ENCODE data around the gene CAVIN2. TPM values are rescaled to one million over a fixed set of nuclear protein-coding genes. Genes with fewer than 3 reads are reported as not detected.

CAVIN2 gene, protein sequence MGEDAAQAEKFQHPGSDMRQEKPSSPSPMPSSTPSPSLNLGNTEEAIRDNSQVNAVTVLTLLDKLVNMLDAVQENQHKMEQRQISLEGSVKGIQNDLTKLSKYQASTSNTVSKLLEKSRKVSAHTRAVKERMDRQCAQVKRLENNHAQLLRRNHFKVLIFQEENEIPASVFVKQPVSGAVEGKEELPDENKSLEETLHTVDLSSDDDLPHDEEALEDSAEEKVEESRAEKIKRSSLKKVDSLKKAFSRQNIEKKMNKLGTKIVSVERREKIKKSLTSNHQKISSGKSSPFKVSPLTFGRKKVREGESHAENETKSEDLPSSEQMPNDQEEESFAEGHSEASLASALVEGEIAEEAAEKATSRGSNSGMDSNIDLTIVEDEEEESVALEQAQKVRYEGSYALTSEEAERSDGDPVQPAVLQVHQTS
- not detected for total RNA-seq

DNA sequence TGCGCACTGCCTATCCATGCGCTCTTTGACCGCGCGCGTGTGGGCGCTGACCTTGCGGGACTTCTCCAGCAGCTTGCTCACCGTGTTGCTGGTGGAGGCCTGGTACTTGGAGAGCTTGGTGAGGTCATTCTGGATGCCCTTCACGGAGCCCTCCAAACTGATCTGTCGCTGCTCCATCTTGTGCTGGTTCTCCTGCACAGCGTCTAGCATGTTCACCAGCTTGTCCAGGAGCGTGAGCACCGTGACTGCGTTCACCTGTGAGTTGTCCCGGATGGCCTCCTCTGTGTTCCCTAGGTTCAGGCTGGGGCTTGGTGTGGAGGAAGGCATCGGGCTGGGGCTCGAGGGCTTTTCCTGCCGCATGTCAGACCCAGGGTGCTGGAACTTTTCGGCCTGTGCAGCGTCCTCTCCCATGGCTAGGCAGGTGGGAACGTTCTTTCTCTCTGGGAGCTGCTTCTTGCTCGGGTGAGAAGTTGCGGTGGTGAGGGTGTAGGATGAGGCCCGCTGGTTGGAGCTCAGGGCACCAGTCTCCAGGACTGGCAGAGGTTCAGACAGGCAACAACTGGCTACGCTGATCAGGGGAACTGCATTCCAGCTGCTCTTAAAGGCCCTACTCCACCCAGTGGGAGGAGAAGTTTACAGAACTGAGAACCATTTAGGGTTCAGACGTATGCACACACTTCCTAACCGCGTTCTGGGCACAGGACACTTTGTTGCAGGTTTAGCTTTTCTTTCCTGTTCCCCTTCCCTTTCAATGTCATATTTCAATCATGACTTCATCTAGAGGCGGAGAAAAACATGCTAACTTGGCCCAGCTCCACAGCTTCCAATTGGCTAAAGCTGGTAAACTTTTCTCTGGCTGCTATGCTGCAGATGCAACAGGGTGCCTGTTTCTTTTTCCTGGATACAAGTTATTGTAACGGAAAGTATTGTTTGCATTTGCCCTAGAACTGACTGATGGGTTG lies at the start of gene CAVIN2:
TSS of gene CAVIN2 (minus strand) at position 574 of the 962 bp plus-strand sequence. CDS start at position 411, 163 bp downstream.
- DNase-seq (peak; percentile 6), ATAC-seq (no peak)
- intact Hi-C loops (cut with DNase I, micrococcal nuclease) = no loop called here
- H3K27ac Mint-ChIP-seq = no peak within 1 kb of the TSS
- H3K27me3 Mint-ChIP-seq = peaks cover 32% of the 10 kb centered on the region
- H3K9me3 Mint-ChIP-seq (ENCODE audit: low read depth) = no peaks in the 10 kb centered on the region
- ChIA-PET CTCF (interaction anchor here (0.8 to 1.5 kb wide), 4 partner anchors 9 to 408 kb away, joined by 3 to 6 read pairs (median 3); no protein-coding TSS in a partner anchor), POLR2A (no interaction called here)
- H3K4me1 Mint-ChIP-seq = no peaks in the 10 kb centered on the region
- H3K36me3 Mint-ChIP-seq (ENCODE audit: low read depth) = no peaks in the 10 kb centered on the region
- H3K4me3 Mint-ChIP-seq = no peak within 1 kb of the TSS

DNA sequence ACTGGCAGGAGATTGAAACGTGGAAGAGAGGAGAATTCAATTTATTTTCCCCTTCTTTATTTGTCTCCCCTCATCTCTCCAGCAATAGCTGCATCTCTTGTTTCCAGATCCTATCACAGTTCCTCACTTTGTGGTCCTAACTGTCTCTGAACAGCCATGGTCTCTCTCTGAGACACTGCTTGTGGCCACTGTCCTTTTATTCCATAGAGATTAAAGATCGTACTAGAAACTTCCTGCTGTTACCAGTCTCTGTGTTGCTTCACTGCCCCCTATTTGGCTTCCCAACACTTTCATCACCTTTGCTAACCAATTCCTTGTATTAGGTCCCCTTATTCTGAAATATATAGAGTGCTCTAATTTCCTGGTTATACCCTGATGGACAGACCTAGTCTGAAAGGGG lies 48.9 kb upstream of the CAVIN2 start:
- DNase-seq (no peak), ATAC-seq (no peak)
- Mint-ChIP-seq H3K27ac (no peak overlapping the region), H3K36me3 (ENCODE audit: low read depth) (no peaks in the 10 kb centered on the region), H3K27me3 (peaks cover 14% of the 10 kb centered on the region), H3K4me1 (no peaks in the 10 kb centered on the region), H3K9me3 (ENCODE audit: low read depth) (peaks cover 4% of the 10 kb centered on the region), H3K4me3 (no peak overlapping the region)
- ChIA-PET CTCF (interaction anchor here (0.6 to 0.7 kb wide), 2 partner anchors 15 to 265 kb away, joined by 3 read pairs; no protein-coding TSS in a partner anchor), POLR2A (no interaction called here)
- intact Hi-C loops (cut with DNase I, micrococcal nuclease) = no loop called here

DNA sequence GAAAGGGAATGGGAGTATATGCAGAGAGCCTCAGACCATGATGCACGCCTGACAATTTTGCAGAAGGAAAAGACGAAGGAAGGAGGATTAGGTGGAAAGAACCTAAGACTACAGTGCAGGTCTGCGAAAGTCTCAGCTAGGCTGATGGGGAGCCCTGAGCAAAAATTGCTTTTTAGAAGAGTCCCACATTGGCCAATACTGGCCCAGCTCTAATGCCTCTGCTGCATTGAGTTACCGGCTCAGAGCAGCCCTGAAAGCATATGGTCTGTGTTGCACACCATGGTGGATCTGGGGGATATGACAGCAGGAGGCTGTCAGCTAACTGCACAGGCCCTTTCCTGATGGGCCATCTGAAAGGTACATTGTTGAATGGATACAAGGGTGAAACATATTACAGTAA lies 48.3 kb upstream of the CAVIN2 start:
- H3K4me3 Mint-ChIP-seq = no peak overlapping the region
- no peak for ATAC-seq
- H3K27ac Mint-ChIP-seq = no peak overlapping the region
- ChIA-PET CTCF (no interaction called here), POLR2A (no interaction called here)
- H3K4me1 Mint-ChIP-seq = no peaks in the 10 kb centered on the region
- DNase-seq = no peak
- H3K27me3 Mint-ChIP-seq = peaks cover 9% of the 10 kb centered on the region
- intact Hi-C loops (cut with DNase I, micrococcal nuclease) = no loop called here
- no peaks in the 10 kb centered on the region for H3K36me3 Mint-ChIP-seq (ENCODE audit: low read depth)
- H3K9me3 Mint-ChIP-seq (ENCODE audit: low read depth) = peaks cover under 1% of the 10 kb centered on the region

DNA sequence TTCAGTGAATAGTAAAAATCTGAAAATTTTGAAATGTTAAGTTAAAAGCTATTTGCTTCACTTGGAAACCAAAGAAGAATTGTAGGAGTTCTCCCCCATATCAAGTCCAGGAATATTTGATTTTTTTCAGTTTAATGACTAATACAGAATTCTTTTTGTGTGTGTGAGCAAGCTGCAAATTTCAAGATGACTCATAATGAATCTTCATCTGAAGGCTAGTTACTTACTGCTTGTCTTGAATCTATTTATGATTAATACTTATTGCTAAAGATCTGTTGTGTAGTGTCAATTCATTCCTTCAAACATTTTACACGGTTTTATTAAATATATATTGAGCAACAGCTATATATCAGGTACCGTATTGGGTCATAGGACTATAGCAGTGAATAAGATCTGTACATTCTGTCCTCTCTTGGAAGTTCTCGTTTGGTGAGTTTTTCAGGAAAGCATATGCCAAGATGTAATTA lies 47.8 kb upstream of the CAVIN2 start:
- DNase-seq = no peak
- intact Hi-C loops (cut with DNase I, micrococcal nuclease) = no loop called here
- peaks cover 10% of the 10 kb centered on the region for H3K27me3 Mint-ChIP-seq
- H3K27ac Mint-ChIP-seq = no peak overlapping the region
- H3K36me3 Mint-ChIP-seq (ENCODE audit: low read depth) = no peaks in the 10 kb centered on the region
- ChIA-PET POLR2A (interaction anchor here (0.7 kb wide), 1 partner anchor 353 kb away, joined by 3 read pairs; no protein-coding TSS in a partner anchor), CTCF (no interaction called here)
- H3K4me1 Mint-ChIP-seq = no peaks in the 10 kb centered on the region
- no peaks in the 10 kb centered on the region for H3K9me3 Mint-ChIP-seq (ENCODE audit: low read depth)
- ATAC-seq = no peak
- no peak overlapping the region for H3K4me3 Mint-ChIP-seq

DNA sequence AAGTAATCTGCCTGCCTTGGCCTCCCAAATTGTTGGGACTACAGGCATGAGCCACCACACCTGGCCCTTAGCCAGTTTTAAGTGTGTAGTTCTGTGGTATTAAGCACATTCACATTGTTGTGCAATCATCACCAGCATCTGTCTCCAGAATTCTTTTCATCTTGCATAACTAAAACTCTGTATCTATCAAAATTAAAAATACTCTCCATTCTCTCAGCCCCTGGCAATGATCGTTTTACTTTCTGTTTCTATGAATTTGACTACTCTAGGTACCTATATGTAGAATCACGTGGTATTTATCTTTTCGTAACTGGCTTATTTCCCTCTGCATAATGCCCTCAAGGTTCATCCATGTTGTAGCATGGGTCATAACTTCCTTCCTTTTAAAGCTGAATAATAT lies 45.5 kb upstream of the CAVIN2 start:
- no peaks in the 10 kb centered on the region for H3K4me1 Mint-ChIP-seq
- no peak overlapping the region for H3K4me3 Mint-ChIP-seq
- no peak for ATAC-seq
- no peaks in the 10 kb centered on the region for H3K36me3 Mint-ChIP-seq (ENCODE audit: low read depth)
- intact Hi-C loops (cut with DNase I, micrococcal nuclease) = no loop called here
- ChIA-PET CTCF (no interaction called here), POLR2A (no interaction called here)
- no peak for DNase-seq
- H3K27ac Mint-ChIP-seq = no peak overlapping the region
- no peaks in the 10 kb centered on the region for H3K9me3 Mint-ChIP-seq (ENCODE audit: low read depth)
- H3K27me3 Mint-ChIP-seq = peaks cover 5% of the 10 kb centered on the region

DNA sequence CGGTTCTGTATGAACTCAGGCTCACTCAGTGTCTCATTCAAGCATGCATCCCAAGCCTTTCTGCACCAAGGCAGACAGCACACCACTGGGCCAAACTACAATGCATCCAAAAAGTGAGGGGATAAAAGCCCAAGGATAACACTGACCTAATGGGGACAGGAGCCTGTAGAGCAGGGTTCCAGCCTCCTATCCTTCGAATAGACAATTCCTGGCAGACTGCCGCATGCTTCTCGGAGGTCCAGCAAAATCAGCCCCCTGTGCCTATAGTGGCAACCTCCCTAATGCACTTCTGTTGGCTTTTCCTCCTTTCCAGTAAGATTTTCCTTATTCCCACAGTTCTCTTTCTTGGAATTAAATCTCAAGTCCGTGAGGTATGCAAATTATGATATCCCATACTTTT lies 44.8 kb upstream of the CAVIN2 start:
- no peak for ATAC-seq
- no peaks in the 10 kb centered on the region for H3K4me1 Mint-ChIP-seq
- ChIA-PET POLR2A (no interaction called here), CTCF (no interaction called here)
- intact Hi-C loops (cut with DNase I, micrococcal nuclease) = no loop called here
- H3K36me3 Mint-ChIP-seq (ENCODE audit: low read depth) = no peaks in the 10 kb centered on the region
- no peaks in the 10 kb centered on the region for H3K9me3 Mint-ChIP-seq (ENCODE audit: low read depth)
- no peak overlapping the region for H3K27ac Mint-ChIP-seq
- H3K4me3 Mint-ChIP-seq = no peak overlapping the region
- peaks cover 5% of the 10 kb centered on the region for H3K27me3 Mint-ChIP-seq
- DNase-seq = no peak

DNA sequence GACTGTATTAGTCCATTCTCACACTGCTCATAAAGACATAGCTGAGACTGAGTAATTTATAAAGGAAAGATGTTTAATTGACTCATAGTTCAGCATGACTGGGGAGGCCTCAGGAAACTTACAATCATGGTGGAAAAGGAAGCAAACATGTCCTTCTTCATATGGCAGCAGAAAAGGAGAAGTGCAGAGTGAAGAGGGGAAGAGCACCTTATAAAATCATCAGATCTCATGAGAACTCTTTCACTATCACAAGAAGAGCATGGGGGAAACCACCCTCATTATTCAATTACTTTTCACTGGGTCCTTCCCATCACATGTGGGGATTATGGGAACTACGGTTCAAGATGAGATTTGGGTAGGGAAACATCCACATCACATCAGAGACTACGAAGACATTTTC lies 43.0 kb upstream of the CAVIN2 start:
- no peaks in the 10 kb centered on the region for H3K9me3 Mint-ChIP-seq (ENCODE audit: low read depth)
- no peak overlapping the region for H3K4me3 Mint-ChIP-seq
- peaks cover 5% of the 10 kb centered on the region for H3K27me3 Mint-ChIP-seq
- no peak for DNase-seq
- POLR2A ChIA-PET = no interaction called here
- CTCF ChIA-PET = no interaction called here
- no peaks in the 10 kb centered on the region for H3K36me3 Mint-ChIP-seq (ENCODE audit: low read depth)
- no peak for ATAC-seq
- intact Hi-C loops (cut with DNase I, micrococcal nuclease) = no loop called here
- H3K27ac Mint-ChIP-seq = no peak overlapping the region
- H3K4me1 Mint-ChIP-seq = no peaks in the 10 kb centered on the region

DNA sequence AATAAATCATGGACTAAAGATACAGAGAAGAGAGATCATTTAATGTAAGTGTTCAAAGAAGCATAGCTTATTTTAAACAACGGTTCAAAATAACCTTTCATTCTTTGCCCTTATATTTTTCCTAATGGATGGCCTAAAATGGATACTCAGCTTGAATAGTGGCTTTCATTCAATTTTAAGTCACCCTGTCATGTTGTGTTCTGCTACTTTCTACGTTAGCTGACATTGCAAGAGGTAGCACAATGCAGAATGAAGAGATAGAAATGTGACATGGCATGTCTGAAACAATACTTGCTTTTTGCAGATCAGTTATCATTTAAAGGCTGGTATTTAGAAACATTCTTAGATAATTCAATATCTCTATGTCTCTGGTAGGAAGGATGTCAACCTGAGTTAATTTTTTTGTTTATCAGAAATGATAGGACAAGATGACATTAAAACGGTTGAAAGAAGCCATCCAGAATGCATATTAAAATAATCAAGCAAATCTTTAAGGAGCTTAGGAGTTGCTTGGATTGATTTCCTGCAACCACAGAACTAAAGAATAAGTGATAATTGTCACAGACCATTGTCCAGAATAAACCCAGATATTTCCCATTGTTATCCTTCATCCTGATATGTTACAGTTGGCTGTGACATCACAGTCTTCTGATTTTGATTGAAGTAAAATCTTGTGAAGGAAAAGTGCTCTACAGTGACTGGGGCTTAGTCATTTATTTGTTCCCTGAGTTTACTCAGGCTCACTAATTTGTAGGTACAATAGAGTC lies 41.7 kb upstream of the CAVIN2 start:
- H3K27ac Mint-ChIP-seq = no peak overlapping the region
- no peaks in the 10 kb centered on the region for H3K9me3 Mint-ChIP-seq (ENCODE audit: low read depth)
- no peaks in the 10 kb centered on the region for H3K36me3 Mint-ChIP-seq (ENCODE audit: low read depth)
- DNase-seq = no peak
- no peak overlapping the region for H3K4me3 Mint-ChIP-seq
- no peak for ATAC-seq
- POLR2A ChIA-PET = no interaction called here
- intact Hi-C loops (cut with DNase I, micrococcal nuclease) = no loop called here
- no peaks in the 10 kb centered on the region for H3K4me1 Mint-ChIP-seq
- CTCF ChIA-PET = interaction anchor here (0.7 to 1.1 kb wide), 2 partner anchors 58 to 274 kb away, joined by 3 read pairs; no protein-coding TSS in a partner anchor
- peaks cover 5% of the 10 kb centered on the region for H3K27me3 Mint-ChIP-seq

DNA sequence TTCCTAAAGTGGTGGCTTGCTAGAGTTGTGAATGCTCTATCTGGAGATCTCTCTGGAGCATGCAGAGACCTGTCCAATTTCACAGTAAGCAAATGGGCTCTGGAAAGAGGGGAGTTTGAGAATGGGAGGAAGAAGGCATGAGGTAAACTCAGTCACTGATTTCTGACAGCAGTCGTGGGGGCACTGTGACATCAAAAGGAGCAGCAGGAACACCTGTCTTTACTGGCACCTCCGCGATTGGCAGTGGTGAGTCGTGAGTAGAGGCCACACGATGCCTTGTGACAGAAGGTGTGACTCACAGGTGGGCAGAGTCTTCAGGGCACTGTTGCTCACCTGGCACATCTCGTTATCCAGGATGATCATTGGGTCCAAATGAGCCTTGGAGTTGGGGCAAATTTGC lies 38.8 kb upstream of the CAVIN2 start:
- DNase-seq = peak; percentile 11
- Mint-ChIP-seq H3K9me3 (ENCODE audit: low read depth) (no peaks in the 10 kb centered on the region), H3K4me3 (no peak overlapping the region), H3K4me1 (no peaks in the 10 kb centered on the region), H3K27me3 (peaks cover 2% of the 10 kb centered on the region), H3K27ac (no peak overlapping the region), H3K36me3 (ENCODE audit: low read depth) (no peaks in the 10 kb centered on the region)
- POLR2A ChIA-PET = no interaction called here
- intact Hi-C loops (cut with DNase I, micrococcal nuclease) = no loop called here
- CTCF ChIA-PET = no interaction called here
- no peak for ATAC-seq

DNA sequence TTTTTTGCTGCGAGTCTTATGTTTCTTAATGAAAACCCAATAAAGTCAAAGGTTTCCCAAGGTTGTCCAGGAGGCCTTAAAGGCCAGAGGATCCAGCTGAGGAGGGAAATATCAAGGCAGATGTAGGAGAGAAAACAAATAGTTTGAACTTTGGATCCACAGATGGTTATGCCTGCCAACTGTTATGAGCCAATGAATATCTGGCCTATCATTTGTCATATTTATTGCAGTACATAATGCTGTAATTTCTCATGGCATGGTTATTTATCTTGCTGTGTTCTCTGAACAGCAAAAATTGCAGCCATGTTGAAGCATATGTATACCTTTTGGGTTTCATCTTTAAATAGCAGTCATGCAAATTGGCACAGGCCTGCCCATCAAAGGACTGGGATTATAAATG lies 38.2 kb upstream of the CAVIN2 start:
- intact Hi-C loops (cut with DNase I, micrococcal nuclease) = no loop called here
- no peak for DNase-seq
- no peak for ATAC-seq
- no peaks in the 10 kb centered on the region for H3K36me3 Mint-ChIP-seq (ENCODE audit: low read depth)
- no peaks in the 10 kb centered on the region for H3K9me3 Mint-ChIP-seq (ENCODE audit: low read depth)
- H3K4me1 Mint-ChIP-seq = no peaks in the 10 kb centered on the region
- ChIA-PET POLR2A (no interaction called here), CTCF (no interaction called here)
- H3K4me3 Mint-ChIP-seq = no peak overlapping the region
- no peak overlapping the region for H3K27ac Mint-ChIP-seq
- peaks cover 2% of the 10 kb centered on the region for H3K27me3 Mint-ChIP-seq

DNA sequence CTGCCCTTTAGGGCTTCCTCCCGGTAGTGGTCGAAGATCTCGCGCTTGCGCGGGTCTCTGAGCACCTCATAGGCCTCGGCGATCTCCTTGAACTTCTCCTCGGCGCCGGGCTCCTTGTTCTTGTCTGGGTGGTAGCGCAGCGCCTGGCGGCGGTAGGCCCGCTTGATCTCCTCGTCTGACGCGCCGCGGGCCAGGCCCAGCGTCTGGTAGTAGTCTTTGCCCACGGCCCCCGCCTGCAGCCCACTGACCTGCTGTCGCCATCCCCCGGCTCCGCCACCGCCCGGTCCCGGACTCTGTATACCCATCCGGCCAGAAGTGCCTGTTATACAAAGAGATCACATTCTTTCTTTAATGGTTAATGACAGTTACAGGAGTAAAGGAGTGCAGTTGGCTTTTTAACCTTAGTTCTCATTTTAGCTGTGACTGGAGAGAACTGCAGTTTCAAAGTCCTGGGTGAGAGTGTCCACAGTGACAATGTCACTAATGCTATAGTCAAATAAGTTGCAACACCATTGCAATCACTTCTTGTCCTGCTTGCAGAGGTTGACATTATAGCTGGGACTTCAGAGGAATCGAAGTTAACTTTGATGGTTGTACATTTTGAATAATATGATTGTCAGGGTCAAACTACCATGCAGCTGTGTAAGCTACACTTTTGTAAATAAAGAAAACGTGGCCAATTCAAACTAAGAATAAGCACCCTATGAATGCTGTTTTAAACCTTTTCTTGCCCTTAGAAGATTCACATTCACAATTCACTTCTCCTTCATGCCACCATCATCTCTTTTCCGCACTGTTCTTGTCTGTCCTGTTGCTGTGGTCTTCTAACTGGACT lies 35.3 kb upstream of the CAVIN2 start:
- CTCF ChIA-PET = no interaction called here
- no peak overlapping the region for H3K4me3 Mint-ChIP-seq
- no peak overlapping the region for H3K27ac Mint-ChIP-seq
- intact Hi-C loops (cut with DNase I, micrococcal nuclease) = no loop called here
- H3K4me1 Mint-ChIP-seq = no peaks in the 10 kb centered on the region
- POLR2A ChIA-PET = no interaction called here
- DNase-seq = no peak
- no peaks in the 10 kb centered on the region for H3K9me3 Mint-ChIP-seq (ENCODE audit: low read depth)
- H3K27me3 Mint-ChIP-seq = no peaks in the 10 kb centered on the region
- ATAC-seq = no peak
- no peaks in the 10 kb centered on the region for H3K36me3 Mint-ChIP-seq (ENCODE audit: low read depth)
